ENCODE measurements around the gene REXO5. TPM values are rescaled to one million over a fixed set of nuclear protein-coding genes. Genes with fewer than 3 reads are reported as not detected.

REXO5 gene
- polyA plus RNA-seq, 1 experiment = 2.6 TPM

DNA sequence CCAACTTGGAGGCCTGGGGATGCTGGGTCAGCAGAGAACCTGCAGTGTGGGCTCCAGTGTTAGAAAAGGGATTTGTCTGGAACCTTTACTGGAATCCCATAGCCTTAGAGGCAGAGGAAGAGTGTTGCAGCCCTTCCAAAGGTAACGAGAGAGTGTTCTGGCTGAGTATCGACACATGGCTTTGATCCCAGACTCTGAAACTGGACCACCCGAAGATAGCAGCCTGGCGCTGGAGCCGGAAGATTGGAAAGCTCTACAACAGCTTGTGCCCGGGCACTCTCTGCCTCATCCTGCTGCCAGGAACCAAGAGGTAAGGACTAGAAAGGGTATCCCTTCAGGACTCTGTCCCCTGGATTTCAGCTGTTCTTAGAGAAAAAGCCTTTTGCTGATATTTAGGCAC is 39.7 kb downstream of the REXO5 start:
- POLR2A ChIA-PET = no interaction called here
- Histone ChIP-seq H3K27ac (ENCODE audit: low read depth, low read length) (no peak overlapping the region), H3K27me3 (ENCODE audit: control insufficient read depth, insufficient read depth, low read length) (no peaks in the 10 kb centered on the region), H3K9me3 (ENCODE audit: control insufficient read depth, insufficient read depth, low read length) (no peaks in the 10 kb centered on the region), H3K4me3 (ENCODE audit: low read depth, low read length) (no peak overlapping the region)
- TF ChIP-seq, protein P1, sequence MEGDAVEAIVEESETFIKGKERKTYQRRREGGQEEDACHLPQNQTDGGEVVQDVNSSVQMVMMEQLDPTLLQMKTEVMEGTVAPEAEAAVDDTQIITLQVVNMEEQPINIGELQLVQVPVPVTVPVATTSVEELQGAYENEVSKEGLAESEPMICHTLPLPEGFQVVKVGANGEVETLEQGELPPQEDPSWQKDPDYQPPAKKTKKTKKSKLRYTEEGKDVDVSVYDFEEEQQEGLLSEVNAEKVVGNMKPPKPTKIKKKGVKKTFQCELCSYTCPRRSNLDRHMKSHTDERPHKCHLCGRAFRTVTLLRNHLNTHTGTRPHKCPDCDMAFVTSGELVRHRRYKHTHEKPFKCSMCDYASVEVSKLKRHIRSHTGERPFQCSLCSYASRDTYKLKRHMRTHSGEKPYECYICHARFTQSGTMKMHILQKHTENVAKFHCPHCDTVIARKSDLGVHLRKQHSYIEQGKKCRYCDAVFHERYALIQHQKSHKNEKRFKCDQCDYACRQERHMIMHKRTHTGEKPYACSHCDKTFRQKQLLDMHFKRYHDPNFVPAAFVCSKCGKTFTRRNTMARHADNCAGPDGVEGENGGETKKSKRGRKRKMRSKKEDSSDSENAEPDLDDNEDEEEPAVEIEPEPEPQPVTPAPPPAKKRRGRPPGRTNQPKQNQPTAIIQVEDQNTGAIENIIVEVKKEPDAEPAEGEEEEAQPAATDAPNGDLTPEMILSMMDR (IDR thresholded peaks at IDR 0.05; ENCODE audit: low read depth, low read length) = no peak
- no peak for DNase-seq (ENCODE audit: low read depth, low spot score)
- CTCF ChIA-PET = interaction anchor here (0.7 to 7.3 kb wide), 2 partner anchors 235 to 239 kb away, joined by 3 to 59 read pairs; no protein-coding TSS in a partner anchor

DNA sequence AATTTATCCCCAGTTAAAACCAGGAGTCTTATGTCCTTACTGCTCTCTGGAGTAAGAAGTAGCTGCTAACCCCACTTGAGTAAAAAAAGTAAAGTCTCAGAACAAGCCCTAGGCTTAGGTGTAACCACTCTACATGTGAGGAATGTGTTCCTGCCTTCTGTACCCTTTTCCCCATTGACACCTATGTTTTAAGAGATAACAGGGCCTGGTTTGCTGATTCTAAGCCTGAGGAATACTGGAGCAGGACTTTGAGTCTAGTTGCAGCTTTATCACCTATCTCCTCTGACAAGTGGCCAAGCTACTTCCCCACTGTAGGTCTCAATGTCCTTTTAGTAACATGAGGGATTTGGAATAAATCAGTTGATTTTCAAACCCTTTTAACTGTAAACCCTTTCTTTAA is 40.2 kb downstream of the REXO5 start:
- ChIA-PET POLR2A (no interaction called here), CTCF (interaction anchor here (0.6 to 7.3 kb wide), 3 partner anchors 234 to 238 kb away, joined by 3 to 59 read pairs (median 6); no protein-coding TSS in a partner anchor)
- H3K27ac ChIP-seq (ENCODE audit: low read depth, low read length) = no peak overlapping the region
- TF ChIP-seq, protein P1 (IDR thresholded peaks at IDR 0.05; ENCODE audit: low read depth, low read length) = no peak
- H3K4me3 ChIP-seq (ENCODE audit: low read depth, low read length) = no peak overlapping the region
- no peaks in the 10 kb centered on the region for H3K27me3 ChIP-seq (ENCODE audit: control insufficient read depth, insufficient read depth, low read length)
- H3K9me3 ChIP-seq (ENCODE audit: control insufficient read depth, insufficient read depth, low read length) = no peaks in the 10 kb centered on the region
- DNase-seq (ENCODE audit: low read depth, low spot score) = no peak

DNA sequence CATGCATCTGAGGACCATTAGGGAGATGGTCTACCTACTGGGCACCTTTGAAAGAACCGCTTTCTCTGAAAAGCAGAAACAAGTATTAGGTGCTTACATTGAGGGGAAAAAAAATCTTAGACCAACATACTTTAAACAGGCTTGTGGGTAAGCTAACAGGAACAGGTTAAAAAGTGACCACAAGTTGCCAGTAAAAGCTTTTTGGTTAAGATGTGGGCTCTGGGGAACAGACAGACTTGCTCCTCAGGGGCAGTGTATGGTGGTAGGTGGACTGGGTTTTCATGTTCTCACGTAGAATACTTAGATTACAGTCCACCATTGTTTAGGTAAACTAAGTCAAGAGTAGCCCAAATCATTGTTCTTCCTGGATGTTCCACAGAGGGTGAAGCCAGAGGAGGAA is 41.2 kb downstream of the REXO5 start:
- H3K9me3 ChIP-seq (ENCODE audit: control insufficient read depth, insufficient read depth, low read length) = no peaks in the 10 kb centered on the region
- no peak overlapping the region for H3K27ac ChIP-seq (ENCODE audit: low read depth, low read length)
- H3K27me3 ChIP-seq (ENCODE audit: control insufficient read depth, insufficient read depth, low read length) = no peaks in the 10 kb centered on the region
- no peak overlapping the region for H3K4me3 ChIP-seq (ENCODE audit: low read depth, low read length)
- POLR2A ChIA-PET = no interaction called here
- no peak for DNase-seq (ENCODE audit: low read depth, low spot score)
- CTCF ChIA-PET = interaction anchor here (0.6 to 7.3 kb wide), 5 partner anchors 171 to 810 kb away, joined by 3 to 59 read pairs (median 3); no protein-coding TSS in a partner anchor
- TF ChIP-seq, protein P1 (IDR thresholded peaks at IDR 0.05; ENCODE audit: low read depth, low read length) = no peak

DNA sequence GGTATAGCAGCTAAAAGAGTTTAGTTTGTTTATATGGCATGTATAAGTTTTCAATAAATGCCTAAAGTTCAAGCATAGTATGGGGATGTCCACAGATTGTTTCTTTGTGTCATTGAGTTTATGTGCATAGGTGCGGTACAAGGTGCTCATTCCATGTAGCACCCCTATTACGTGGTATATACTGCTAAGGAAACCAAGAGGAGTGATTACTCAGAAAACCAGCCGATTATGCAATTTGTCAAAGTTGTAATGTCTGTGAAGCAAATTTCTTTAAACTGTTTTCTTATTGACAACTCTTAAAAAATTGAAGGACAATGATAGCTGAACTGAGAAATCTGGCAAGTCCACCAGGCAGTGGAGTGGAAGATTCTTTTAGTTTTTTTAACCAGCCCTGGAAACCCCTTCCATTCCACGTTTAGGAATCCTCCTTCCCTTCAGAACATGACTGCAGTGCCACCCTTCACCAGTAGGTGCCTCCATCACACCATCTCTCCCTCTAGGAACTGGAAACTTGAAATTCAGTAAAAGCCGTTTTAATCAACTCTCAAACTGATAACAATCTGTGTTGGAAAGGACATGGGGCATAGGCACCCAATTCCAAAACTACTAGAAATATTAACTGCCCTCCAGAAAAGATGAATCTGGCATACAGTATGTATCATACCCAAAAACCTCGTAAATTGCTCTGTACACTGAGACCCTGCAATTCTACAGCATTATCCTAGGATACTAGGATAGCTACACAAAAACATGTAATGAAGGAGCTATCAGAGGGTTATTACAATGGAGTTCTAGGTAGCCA is 43.5 kb downstream of the REXO5 start:
- Histone ChIP-seq H3K4me3 (ENCODE audit: low read depth, low read length) (no peak overlapping the region), H3K27me3 (ENCODE audit: control insufficient read depth, insufficient read depth, low read length) (no peaks in the 10 kb centered on the region), H3K27ac (ENCODE audit: low read depth, low read length) (no peak overlapping the region), H3K9me3 (ENCODE audit: control insufficient read depth, insufficient read depth, low read length) (no peaks in the 10 kb centered on the region)
- ChIA-PET POLR2A (interaction anchor here (2.4 kb wide), 1 partner anchor 51 kb away, joined by 13 read pairs; the partner anchor contains the start of genes DCUN1D3 and LYRM1), CTCF (interaction anchor here (0.5 to 7.3 kb wide), 49 partner anchors 8 to 452 kb away, joined by 3 to 59 read pairs (median 4); partner anchors contain the start of genes DCUN1D3, LDAF1 and LYRM1)
- TF ChIP-seq, protein P1 (IDR thresholded peaks at IDR 0.05; ENCODE audit: low read depth, low read length) = peak; percentile 100
- DNase-seq (ENCODE audit: low read depth, low spot score) = peak; percentile 41

DNA sequence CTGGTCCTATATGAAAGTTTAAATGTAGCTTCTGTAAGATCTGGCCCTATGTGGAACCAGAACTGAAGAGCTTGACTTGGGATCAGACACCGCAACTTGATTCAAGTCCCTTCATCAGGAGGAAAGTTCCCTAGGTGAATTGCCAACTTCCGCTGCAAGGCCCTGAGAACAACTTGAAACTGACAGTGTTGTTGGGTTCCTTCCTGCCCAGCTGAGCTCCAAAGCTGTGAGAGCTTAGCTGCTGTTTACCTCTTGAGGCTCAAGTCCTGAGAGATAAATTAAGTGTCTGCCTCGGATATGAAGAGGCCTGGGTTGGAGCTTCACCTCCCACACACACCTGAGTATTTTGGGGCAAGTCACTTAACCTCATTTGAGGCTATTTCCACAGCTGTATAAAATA is 44.7 kb downstream of the REXO5 start:
- Histone ChIP-seq H3K9me3 (ENCODE audit: control insufficient read depth, insufficient read depth, low read length) (no peaks in the 10 kb centered on the region), H3K27me3 (ENCODE audit: control insufficient read depth, insufficient read depth, low read length) (no peaks in the 10 kb centered on the region), H3K27ac (ENCODE audit: low read depth, low read length) (peak overlapping the region; percentile 49), H3K4me3 (ENCODE audit: low read depth, low read length) (no peak overlapping the region)
- POLR2A ChIA-PET = interaction anchor here (0.5 to 2.4 kb wide), 3 partner anchors 49 to 450 kb away, joined by 10 to 13 read pairs (median 13); partner anchors contain the start of genes DCUN1D3 and LYRM1
- TF ChIP-seq, protein P1 (IDR thresholded peaks at IDR 0.05; ENCODE audit: low read depth, low read length) = no peak
- no peak for DNase-seq (ENCODE audit: low read depth, low spot score)
- CTCF ChIA-PET = interaction anchor here (0.6 to 7.3 kb wide), 34 partner anchors 9 to 451 kb away, joined by 3 to 59 read pairs (median 4); partner anchors contain the start of genes DCUN1D3, LDAF1 and LYRM1

All from AG04450 (cell line).